Measurements from ENCODE around the gene CARMIL3. TPM values are rescaled to one million over a fixed set of nuclear protein-coding genes. Genes with fewer than 3 reads are reported as not detected.
A peak's percentile ranks its signal among the peaks of the same experiment; 100 is the strongest.

CARMIL3 gene
- total and polyA plus RNA-seq, 4 experiments from 2014 or later, result 0.15 to 0.22 TPM; not detected in 2

GRCh38 chr14:24114532-24115421, 63.0 kb downstream of the CARMIL3 start, which contains the start of the genes DCAF11 and NRL:
TSS of gene DCAF11 (plus strand) at chr14:24114777. CDS start at chr14:24115595, 818 bp downstream.
TSS of gene NRL (minus strand) at chr14:24114949. CDS start at chr14:24082848, 32,101 bp downstream.
- Mint-ChIP-seq H3K4me1 (peaks cover 19 to 44% (median 30%) of the 10 kb centered on the region in 4 donors), H3K36me3 (peaks cover 29 to 50% of the 10 kb centered on the region in 2 donors), H3K27me3 (no peaks in the 10 kb centered on the region), H3K4me3 (peak within 1 kb of the TSS; percentile 95 to 99 (median 98)), H3K9me3 (peaks cover 0 to 2% (median 0%) of the 10 kb centered on the region in 8 donors), H3K27ac (peak within 1 kb of the TSS; percentile 98 to 100 (median 99))
- ChIA-PET CTCF (ENCODE audit: partially characterized antibody) (interaction anchor here (0.9 to 5.4 kb wide), 17 partner anchors 18 to 317 kb away, joined by 3 to 43 read pairs (median 6); partner anchors contain the start of genes EMC9, IRF9, MDP1 and PCK2), POLR2A (ENCODE audit: partially characterized antibody) (interaction anchor here (0.6 to 9.6 kb wide), 49 partner anchors 9 to 828 kb away, joined by 3 to 347 read pairs (median 5); partner anchors contain the start of genes CARMIL3, CBLN3, CHMP4A and CIDEB)
- H3K27me3 ChIP-seq (ENCODE audit: insufficient read depth, low read length), result no peaks in the 10 kb centered on the region
- peak within 1 kb of the TSS; percentile 98 for H3K27ac ChIP-seq (ENCODE audit: low read depth, low read length)
- peak; percentile 100 for DNase-seq
- H3K9me3 ChIP-seq (ENCODE audit: control insufficient read depth in 1 of 2, low read length in 2 of 2), result no peaks in the 10 kb centered on the region
- H3K4me1 ChIP-seq (ENCODE audit: insufficient read depth, low read length), result peaks cover 29% of the 10 kb centered on the region
- H3K36me3 ChIP-seq (ENCODE audit: insufficient read depth, low read length), result peaks cover 27% of the 10 kb centered on the region
- intact Hi-C loops (cut with micrococcal nuclease), result loop anchor here (1.0 to 10.0 kb wide), 12 partner anchors 20 to 650 kb away; partner anchors contain the start of genes CHMP4A, DHRS1, EMC9 and GMPR2
- peak within 1 kb of the TSS; percentile 97 to 98 for H3K4me3 ChIP-seq (ENCODE audit: low read length in 2 of 2)

GRCh38 chr14:24115422-24116127, 63.8 kb downstream of the CARMIL3 start:
- POLR2A ChIA-PET (ENCODE audit: partially characterized antibody), result interaction anchor here (0.6 to 9.6 kb wide), 28 partner anchors 9 to 321 kb away, joined by 3 to 347 read pairs (median 11); partner anchors contain the start of genes CARMIL3, CBLN3, CHMP4A and CIDEB
- H3K27ac Mint-ChIP-seq, result peak overlapping the region; percentile 98 to 100 (median 99)
- H3K4me1 Mint-ChIP-seq, result peaks cover 19 to 44% (median 30%) of the 10 kb centered on the region in 4 donors
- CTCF ChIA-PET (ENCODE audit: partially characterized antibody), result interaction anchor here (1.2 to 5.4 kb wide), 13 partner anchors 12 to 193 kb away, joined by 3 to 43 read pairs (median 9); partner anchors contain the start of genes IRF9, MDP1, PCK2 and PSME1
- H3K36me3 ChIP-seq (ENCODE audit: insufficient read depth, low read length), result peaks cover 31% of the 10 kb centered on the region
- no peaks in the 10 kb centered on the region for H3K27me3 Mint-ChIP-seq
- H3K36me3 Mint-ChIP-seq, result peaks cover 30 to 52% of the 10 kb centered on the region in 2 donors
- intact Hi-C loops (cut with micrococcal nuclease), result loop anchor here (2.0 to 10.0 kb wide), 2 partner anchors 97 to 651 kb away; partner anchors contain the start of genes CHMP4A and NGDN
- H3K4me3 Mint-ChIP-seq, result peak overlapping the region; percentile 95 to 99 (median 98)
- H3K9me3 Mint-ChIP-seq, result peaks cover 0 to 2% (median 0%) of the 10 kb centered on the region in 8 donors
- DNase-seq, result no peak
- H3K4me1 ChIP-seq (ENCODE audit: insufficient read depth, low read length), result peaks cover 29% of the 10 kb centered on the region
- peak overlapping the region; percentile 97 to 98 for H3K4me3 ChIP-seq (ENCODE audit: low read length in 2 of 2)
- no peaks in the 10 kb centered on the region for H3K9me3 ChIP-seq (ENCODE audit: control insufficient read depth in 1 of 2, low read length in 2 of 2)
- no peaks in the 10 kb centered on the region for H3K27me3 ChIP-seq (ENCODE audit: insufficient read depth, low read length)
- peak overlapping the region; percentile 98 for H3K27ac ChIP-seq (ENCODE audit: low read depth, low read length)

GRCh38 chr14:24116128-24116814, 64.5 kb downstream of the CARMIL3 start:
- Histone ChIP-seq H3K4me3 (ENCODE audit: low read length in 2 of 2) (peak overlapping the region; percentile 97 to 98), H3K27ac (ENCODE audit: low read depth, low read length) (peak overlapping the region; percentile 98)
- peaks cover 37 to 57% of the 10 kb centered on the region in 2 donors for H3K36me3 Mint-ChIP-seq

GRCh38 chr14:24117179-24117578, 65.4 kb downstream of the CARMIL3 start:
- H3K27ac Mint-ChIP-seq, result peak overlapping the region in 1 of 7 donors; percentile 98
- H3K9me3 ChIP-seq (ENCODE audit: control insufficient read depth in 1 of 2, low read length in 2 of 2), result no peaks in the 10 kb centered on the region
- H3K4me1 Mint-ChIP-seq, result peaks cover 19 to 44% (median 30%) of the 10 kb centered on the region in 4 donors
- ChIA-PET CTCF (ENCODE audit: partially characterized antibody) (interaction anchor here (0.5 to 5.4 kb wide), 9 partner anchors 9 to 60 kb away, joined by 3 to 43 read pairs (median 7); partner anchors contain the start of genes IRF9, PCK2 and PSME1), POLR2A (ENCODE audit: partially characterized antibody) (interaction anchor here (1.2 to 9.6 kb wide), 6 partner anchors 17 to 59 kb away, joined by 3 to 347 read pairs (median 80); partner anchors contain the start of genes EMC9, FITM1, IRF9 and PCK2)
- no peak overlapping the region for H3K4me3 Mint-ChIP-seq
- peaks cover 42 to 62% of the 10 kb centered on the region in 2 donors for H3K36me3 Mint-ChIP-seq
- no peak overlapping the region for H3K4me3 ChIP-seq (ENCODE audit: low read length in 2 of 2)
- H3K27me3 Mint-ChIP-seq, result no peaks in the 10 kb centered on the region
- H3K4me1 ChIP-seq (ENCODE audit: insufficient read depth, low read length), result peaks cover 29% of the 10 kb centered on the region
- no peaks in the 10 kb centered on the region for H3K27me3 ChIP-seq (ENCODE audit: insufficient read depth, low read length)
- no peak overlapping the region for H3K27ac ChIP-seq (ENCODE audit: low read depth, low read length)
- no peak for DNase-seq
- H3K9me3 Mint-ChIP-seq, result peaks cover 0 to 2% (median 0%) of the 10 kb centered on the region in 8 donors
- H3K36me3 ChIP-seq (ENCODE audit: insufficient read depth, low read length), result peaks cover 45% of the 10 kb centered on the region
- intact Hi-C loops (cut with micrococcal nuclease), result loop anchor here (10.0 kb wide), 1 partner anchor 652 kb away; the partner anchor contains the start of gene NGDN

More at GRCh38 chr14:24116128-24116814, 64.5 kb downstream of the CARMIL3 start:
- no peaks in the 10 kb centered on the region for H3K9me3 ChIP-seq (ENCODE audit: control insufficient read depth in 1 of 2, low read length in 2 of 2)
- no peaks in the 10 kb centered on the region for H3K27me3 ChIP-seq (ENCODE audit: insufficient read depth, low read length)
- Mint-ChIP-seq H3K4me1 (peaks cover 19 to 44% (median 30%) of the 10 kb centered on the region in 4 donors), H3K9me3 (peaks cover 0 to 2% (median 0%) of the 10 kb centered on the region in 8 donors), H3K27me3 (no peaks in the 10 kb centered on the region), H3K27ac (peak overlapping the region; percentile 23 to 100 (median 99)), H3K4me3 (peak overlapping the region; percentile 95 to 99 (median 98))
- no peak for DNase-seq
- CTCF ChIA-PET (ENCODE audit: partially characterized antibody), result interaction anchor here (0.7 to 5.4 kb wide), 10 partner anchors 8 to 65 kb away, joined by 3 to 43 read pairs (median 8); partner anchors contain the start of genes IRF9, PCK2, PSME1 and PSME2
- POLR2A ChIA-PET (ENCODE audit: partially characterized antibody), result interaction anchor here (1.2 to 9.6 kb wide), 10 partner anchors 18 to 314 kb away, joined by 3 to 347 read pairs (median 30); partner anchors contain the start of genes CARMIL3, CBLN3, CIDEB and EMC9
- intact Hi-C loops (cut with micrococcal nuclease), result loop anchor here (10.0 kb wide), 1 partner anchor 651 kb away; the partner anchor contains the start of gene NGDN
- H3K36me3 ChIP-seq (ENCODE audit: insufficient read depth, low read length), result peaks cover 38% of the 10 kb centered on the region
- H3K4me1 ChIP-seq (ENCODE audit: insufficient read depth, low read length), result peaks cover 29% of the 10 kb centered on the region

Other genes with a start within 250 kb of the CARMIL3 start
- 10 to 100 TPM; 14.7 to 15.5 TPM for gene DHRS4, start 98.2 kb upstream of the CARMIL3 start, total RNA-seq
- 10 to 100 TPM; 32.5 to 36.2 TPM for gene DHRS4, start 98.2 kb upstream of the CARMIL3 start, polyA plus RNA-seq
- gene DHRS4L2, start 63.1 kb upstream of the CARMIL3 start, total RNA-seq, result 10 to 100 TPM; 13.3 to 16.8 TPM
- 10 to 100 TPM; 18.6 to 19.6 TPM for gene DHRS4L2, start 63.1 kb upstream of the CARMIL3 start, polyA plus RNA-seq
- not detected for gene CPNE6, start 19.6 kb downstream of the CARMIL3 start, total RNA-seq
- under 1 TPM in 1 of 2 donors, not detected in 1; 0.04 TPM for gene CPNE6, start 19.6 kb downstream of the CARMIL3 start, polyA plus RNA-seq
- 10 to 100 TPM; 18.3 to 21.4 TPM for gene PCK2, start 42.3 kb downstream of the CARMIL3 start, total RNA-seq
- gene PCK2, start 42.3 kb downstream of the CARMIL3 start, polyA plus RNA-seq, result 10 to 100 TPM; 11.0 to 15.5 TPM
- gene DCAF11, start 62.8 kb downstream of the CARMIL3 start, total RNA-seq, result 10 to 100 TPM; 71.5 to 75.8 TPM
- gene DCAF11, start 62.8 kb downstream of the CARMIL3 start, polyA plus RNA-seq, result 10 to 100 TPM; 75.1 to 93.4 TPM
- 1 to 10 TPM; 2.9 to 4.5 TPM for gene NRL, start 62.9 kb downstream of the CARMIL3 start, total RNA-seq
- gene NRL, start 62.9 kb downstream of the CARMIL3 start, polyA plus RNA-seq, result 1 to 10 TPM; 1.4 to 1.6 TPM
- 1 to 10 TPM; 3.2 to 4.2 TPM for gene FITM1, start 78.7 kb downstream of the CARMIL3 start, total RNA-seq
- gene FITM1, start 78.7 kb downstream of the CARMIL3 start, polyA plus RNA-seq, result under 1 TPM; 0.69 to 0.81 TPM
- gene PSME1, start 84.2 kb downstream of the CARMIL3 start, total RNA-seq, result 100 to 1,000 TPM; 257 to 273 TPM
- gene PSME1, start 84.2 kb downstream of the CARMIL3 start, polyA plus RNA-seq, result 1,000 to 10,000 TPM in 1 of 2 donors, 100 to 1,000 TPM in 1; 976 to 1,008 TPM
- gene EMC9, start 89.6 kb downstream of the CARMIL3 start, total RNA-seq, result 10 to 100 TPM; 33.0 to 33.9 TPM
- 10 to 100 TPM; 11.4 to 13.6 TPM for gene EMC9, start 89.6 kb downstream of the CARMIL3 start, polyA plus RNA-seq
- 100 to 1,000 TPM; 143 to 150 TPM for gene PSME2, start 94.6 kb downstream of the CARMIL3 start, total RNA-seq
- gene PSME2, start 94.6 kb downstream of the CARMIL3 start, polyA plus RNA-seq, result 100 to 1,000 TPM; 511 to 815 TPM
- gene RNF31, start 95.5 kb downstream of the CARMIL3 start, total RNA-seq, result 100 to 1,000 TPM; 108 to 113 TPM
- gene RNF31, start 95.5 kb downstream of the CARMIL3 start, polyA plus RNA-seq, result 10 to 100 TPM; 44.3 to 75.7 TPM
- gene IRF9, start 109.3 kb downstream of the CARMIL3 start, total RNA-seq, result 100 to 1,000 TPM; 154 to 157 TPM
- 100 to 1,000 TPM in 1 of 2 donors, 10 to 100 TPM in 1; 59.3 to 121 TPM for gene IRF9, start 109.3 kb downstream of the CARMIL3 start, polyA plus RNA-seq
- gene REC8, start 120.1 kb downstream of the CARMIL3 start, total RNA-seq, result 10 to 100 TPM; 27.7 to 30.5 TPM
- gene REC8, start 120.1 kb downstream of the CARMIL3 start, polyA plus RNA-seq, result 1 to 10 TPM; 2.8 to 9.8 TPM
- gene IPO4, start 136.8 kb downstream of the CARMIL3 start, total RNA-seq, result 10 to 100 TPM; 22.4 to 30.2 TPM
- gene IPO4, start 136.8 kb downstream of the CARMIL3 start, polyA plus RNA-seq, result 10 to 100 TPM; 19.8 to 20.2 TPM
- 10 to 100 TPM; 24.1 to 26.3 TPM for gene TM9SF1, start 143.4 kb downstream of the CARMIL3 start, total RNA-seq
- 10 to 100 TPM; 38.4 to 40.6 TPM for gene TM9SF1, start 143.4 kb downstream of the CARMIL3 start, polyA plus RNA-seq
- 1 to 10 TPM; 1.2 to 1.9 TPM for gene TSSK4, start 153.7 kb downstream of the CARMIL3 start, total RNA-seq
- gene TSSK4, start 153.7 kb downstream of the CARMIL3 start, polyA plus RNA-seq, result 1 to 10 TPM in 1 of 2 donors, under 1 TPM in 1; 0.47 to 1.3 TPM
- gene CHMP4A, start 161.5 kb downstream of the CARMIL3 start, total RNA-seq, result 100 to 1,000 TPM in 1 of 2 experiments, 10 to 100 TPM in 1; 99.3 to 101 TPM
- gene CHMP4A, start 161.5 kb downstream of the CARMIL3 start, polyA plus RNA-seq, result 100 to 1,000 TPM; 164 to 194 TPM
- 10 to 100 TPM; 12.5 to 15.3 TPM for gene MDP1, start 164.1 kb downstream of the CARMIL3 start, total RNA-seq
- gene MDP1, start 164.1 kb downstream of the CARMIL3 start, polyA plus RNA-seq, result 10 to 100 TPM; 27.3 to 28.1 TPM
- gene NEDD8, start 180.4 kb downstream of the CARMIL3 start, total RNA-seq, result 100 to 1,000 TPM; 116 to 127 TPM
- gene NEDD8, start 180.4 kb downstream of the CARMIL3 start, polyA plus RNA-seq, result 100 to 1,000 TPM; 351 to 425 TPM
- gene GMPR2, start 180.9 kb downstream of the CARMIL3 start, total RNA-seq, result 10 to 100 TPM; 91.0 to 95.8 TPM
- 100 to 1,000 TPM; 103 to 116 TPM for gene GMPR2, start 180.9 kb downstream of the CARMIL3 start, polyA plus RNA-seq
- 100 to 1,000 TPM; 131 to 132 TPM for gene TINF2, start 190.6 kb downstream of the CARMIL3 start, total RNA-seq
- gene TINF2, start 190.6 kb downstream of the CARMIL3 start, polyA plus RNA-seq, result 100 to 1,000 TPM; 151 to 169 TPM
- 10 to 100 TPM; 11.0 to 16.1 TPM for gene TGM1, start 211.2 kb downstream of the CARMIL3 start, total RNA-seq
- gene TGM1, start 211.2 kb downstream of the CARMIL3 start, polyA plus RNA-seq, result under 1 TPM; 0.11 to 0.12 TPM
- gene RABGGTA, start 219.6 kb downstream of the CARMIL3 start, total RNA-seq, result 10 to 100 TPM; 55.6 to 62.5 TPM
- gene RABGGTA, start 219.6 kb downstream of the CARMIL3 start, polyA plus RNA-seq, result 10 to 100 TPM; 22.9 to 32.5 TPM
- gene DHRS1, start 247.8 kb downstream of the CARMIL3 start, total RNA-seq, result 10 to 100 TPM; 37.6 to 38.6 TPM
- gene DHRS1, start 247.8 kb downstream of the CARMIL3 start, polyA plus RNA-seq, result 10 to 100 TPM; 31.4 to 32.9 TPM
- gene NOP9, start 247.8 kb downstream of the CARMIL3 start, total RNA-seq, result 10 to 100 TPM; 23.1 to 28.1 TPM
- 1 to 10 TPM in 1 of 2 donors, under 1 TPM in 1; 0.83 to 1.6 TPM for gene NOP9, start 247.8 kb downstream of the CARMIL3 start, polyA plus RNA-seq